HUES48 (cell line): ENCODE results near the gene FHAD1.

Source experiments
- H3K27ac ChIP-seq: one replicate; pipeline ENCODE4 v1.7.0; 2013; ENCODE audit warnings: low read depth, low read length, inconsistent platforms
- H3K27me3 ChIP-seq: 2 replicates; pipeline ENCODE4 v1.6.1; 2013; ENCODE audit warnings: mild to moderate bottlenecking, low read length; ENCODE audit not compliant: control insufficient read depth, insufficient read depth
- H3K36me3 ChIP-seq: 2 replicates; pipeline ENCODE4 v1.6.1; 2013; ENCODE audit warnings: low read length; ENCODE audit not compliant: control insufficient read depth, insufficient read depth
- H3K4me1 ChIP-seq: 2 replicates; pipeline ENCODE4 v1.6.1; 2013; ENCODE audit warnings: mild to moderate bottlenecking, low read length; ENCODE audit not compliant: control insufficient read depth, insufficient read depth
- H3K4me3 ChIP-seq: 2 replicates; pipeline ENCODE4 v1.5.1; 2013; ENCODE audit warnings: mild to moderate bottlenecking, low read depth, low read length
- H3K9ac ChIP-seq: 2 replicates; pipeline ENCODE4 v1.6.1; 2013; ENCODE audit warnings: mild to moderate bottlenecking, low read depth, low read length, moderate library complexity
- H3K9me3 ChIP-seq: 2 replicates; pipeline ENCODE4 v1.6.1; 2013; ENCODE audit warnings: low read length; ENCODE audit not compliant: control insufficient read depth, insufficient read depth

Gene FHAD1

DNA sequence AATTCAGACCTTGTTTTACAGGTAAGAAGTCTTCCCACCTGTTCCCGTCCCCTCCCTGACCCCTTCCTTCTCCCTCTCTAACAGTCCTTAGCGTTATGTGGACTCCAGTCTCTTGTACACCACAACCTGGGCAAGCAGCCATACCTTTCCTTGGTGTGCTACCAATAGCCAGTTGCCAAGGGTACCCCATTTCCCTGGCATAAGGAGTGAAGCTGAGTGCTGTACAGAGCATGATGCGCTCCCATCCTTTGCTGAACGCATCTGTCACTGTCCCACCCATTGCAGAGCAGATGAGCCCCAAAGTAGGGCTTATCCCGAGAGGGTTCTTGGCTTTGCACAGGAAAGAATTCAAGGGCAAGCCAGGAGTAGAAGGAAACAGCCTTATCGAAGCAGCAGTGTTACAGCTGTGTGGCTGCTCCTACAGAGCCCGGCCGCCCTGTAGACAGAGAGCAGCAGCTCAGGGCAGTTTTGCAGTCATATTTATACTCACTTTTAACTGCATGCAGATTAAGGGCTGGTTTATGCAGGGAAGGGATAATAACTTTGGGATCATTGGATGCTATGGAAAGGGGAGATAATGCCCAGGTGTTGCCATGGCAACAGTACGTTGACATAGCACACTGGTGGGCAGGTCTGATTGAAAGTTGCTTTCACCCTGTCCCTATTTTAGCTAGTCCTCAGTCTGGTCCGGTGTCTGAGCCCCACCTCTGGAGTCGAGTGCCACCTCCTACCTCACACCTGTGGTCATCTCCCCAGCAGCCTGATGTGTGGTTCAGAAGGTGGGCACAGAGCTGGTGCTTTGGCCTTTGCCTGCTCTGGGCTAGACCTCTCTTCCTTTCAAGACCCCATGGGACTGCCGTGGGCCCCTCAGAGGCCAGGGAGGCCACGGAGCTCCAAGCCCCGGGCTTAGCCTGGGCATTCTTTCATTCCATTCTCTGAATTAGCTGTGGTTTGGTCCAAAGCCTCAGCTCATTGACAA is 5.1 kb downstream of the FHAD1 start:
- H3K36me3 ChIP-seq, result no peaks in the 10 kb centered on the region
- no peaks in the 10 kb centered on the region for H3K27me3 ChIP-seq
- H3K4me3 ChIP-seq, result no peak overlapping the region
- H3K9ac ChIP-seq, result no peak overlapping the region
- H3K9me3 ChIP-seq, result no peaks in the 10 kb centered on the region
- H3K4me1 ChIP-seq, result peaks cover 7% of the 10 kb centered on the region
- no peak overlapping the region for H3K27ac ChIP-seq

DNA sequence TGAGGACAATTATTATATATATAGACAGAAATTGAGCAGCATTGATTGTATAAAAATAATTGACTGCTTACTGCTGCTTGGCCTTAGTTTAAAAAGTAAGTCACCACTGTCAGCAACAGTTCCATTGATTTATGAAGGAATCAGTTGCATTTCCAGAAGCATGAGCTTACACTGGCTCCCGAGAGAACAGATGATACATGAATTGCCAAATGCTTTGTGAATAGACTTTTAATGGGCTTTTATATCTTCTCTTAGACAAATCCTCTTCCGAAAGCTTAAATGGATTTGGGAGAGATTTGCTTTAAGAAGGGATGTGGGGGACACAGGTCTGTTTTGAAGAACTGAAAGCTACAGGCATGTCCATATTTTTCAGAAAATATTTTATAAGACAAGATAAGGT is 7.5 kb downstream of the FHAD1 start:
- Histone ChIP-seq H3K27ac (no peak overlapping the region), H3K9me3 (no peaks in the 10 kb centered on the region), H3K4me3 (no peak overlapping the region), H3K4me1 (no peaks in the 10 kb centered on the region), H3K27me3 (no peaks in the 10 kb centered on the region), H3K36me3 (no peaks in the 10 kb centered on the region), H3K9ac (no peak overlapping the region)

DNA sequence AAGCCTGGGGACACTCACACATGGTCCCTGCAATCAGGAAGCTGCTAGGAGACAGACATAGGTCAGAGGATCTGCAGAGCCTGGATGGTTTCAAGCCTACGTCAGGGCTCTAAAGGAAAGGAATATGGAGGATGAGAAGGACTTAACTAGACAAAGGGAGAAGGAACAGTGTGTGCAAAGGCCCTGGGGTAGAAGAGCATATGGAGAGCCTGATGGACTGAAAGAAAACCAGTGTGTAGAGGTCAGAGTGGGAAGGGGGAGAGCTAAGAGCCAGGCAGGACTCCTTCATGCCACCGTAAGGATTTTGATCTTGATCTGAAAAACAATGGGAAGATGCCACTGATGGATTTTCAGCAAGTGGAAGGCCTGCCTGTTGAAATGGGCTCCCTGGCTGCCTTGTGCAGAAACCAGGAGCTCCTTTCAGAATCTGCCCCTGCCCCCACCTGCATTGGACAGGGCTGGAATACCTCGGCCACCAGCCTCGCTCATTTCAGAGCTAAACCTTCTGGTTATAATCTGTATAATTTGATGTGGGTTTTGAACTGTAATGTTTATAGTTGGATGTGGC is 8.6 kb downstream of the FHAD1 start:
- no peak overlapping the region for H3K9ac ChIP-seq
- H3K4me1 ChIP-seq, result no peaks in the 10 kb centered on the region
- H3K36me3 ChIP-seq, result no peaks in the 10 kb centered on the region
- H3K27me3 ChIP-seq, result no peaks in the 10 kb centered on the region
- no peaks in the 10 kb centered on the region for H3K9me3 ChIP-seq
- no peak overlapping the region for H3K4me3 ChIP-seq
- no peak overlapping the region for H3K27ac ChIP-seq

DNA sequence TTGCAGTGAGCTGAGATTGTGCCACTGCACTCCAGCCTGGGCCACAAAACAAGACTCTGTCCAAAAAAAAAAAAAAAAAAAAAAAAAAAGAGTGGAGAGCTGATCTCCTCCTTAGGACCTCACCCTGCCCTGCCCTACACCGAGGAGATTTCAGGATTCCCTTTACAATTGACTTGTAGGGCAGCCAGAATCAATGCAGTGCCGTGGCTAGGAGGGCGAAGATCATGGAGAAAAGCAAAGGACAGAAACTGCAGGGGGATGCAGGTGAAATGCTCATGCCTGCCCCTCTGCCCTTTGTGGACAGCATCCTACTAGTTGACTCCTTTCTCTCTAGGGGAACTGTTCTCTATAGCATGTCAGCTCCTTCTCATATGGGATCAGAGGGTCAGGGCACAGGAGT is 9.6 kb downstream of the FHAD1 start:
- Histone ChIP-seq H3K36me3 (no peaks in the 10 kb centered on the region), H3K27ac (no peak overlapping the region), H3K9me3 (no peaks in the 10 kb centered on the region), H3K4me3 (no peak overlapping the region), H3K27me3 (no peaks in the 10 kb centered on the region), H3K4me1 (0 out of 2 replicates have a peak, but pooled peaks cover 4% of the 10 kb centered on the region), H3K9ac (no peak overlapping the region)

DNA sequence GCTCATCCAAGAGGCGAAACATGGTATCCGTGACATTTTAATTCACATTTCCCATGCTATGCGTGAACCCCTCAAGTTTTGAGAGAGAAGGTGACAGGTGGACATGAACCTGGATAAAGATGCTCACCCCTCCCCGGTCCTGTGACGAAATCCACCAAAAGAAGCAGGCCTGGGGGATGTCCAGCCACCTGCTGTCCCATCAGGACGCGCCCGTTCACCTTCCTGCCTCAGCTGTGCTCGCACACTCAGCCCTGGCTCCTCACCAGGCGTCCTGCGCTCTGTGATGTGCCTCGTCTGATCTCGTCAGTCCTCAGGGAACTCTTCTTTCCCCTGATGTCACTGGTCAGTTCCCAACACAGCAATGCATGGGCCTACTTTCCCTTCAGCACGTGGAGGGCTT is 10.3 kb downstream of the FHAD1 start:
- H3K9ac ChIP-seq, result no peak overlapping the region
- H3K4me1 ChIP-seq, result 0 out of 2 replicates have a peak, but pooled peaks cover 4% of the 10 kb centered on the region
- H3K9me3 ChIP-seq, result no peaks in the 10 kb centered on the region
- no peak overlapping the region for H3K4me3 ChIP-seq
- no peaks in the 10 kb centered on the region for H3K36me3 ChIP-seq
- no peak overlapping the region for H3K27ac ChIP-seq
- no peaks in the 10 kb centered on the region for H3K27me3 ChIP-seq

DNA sequence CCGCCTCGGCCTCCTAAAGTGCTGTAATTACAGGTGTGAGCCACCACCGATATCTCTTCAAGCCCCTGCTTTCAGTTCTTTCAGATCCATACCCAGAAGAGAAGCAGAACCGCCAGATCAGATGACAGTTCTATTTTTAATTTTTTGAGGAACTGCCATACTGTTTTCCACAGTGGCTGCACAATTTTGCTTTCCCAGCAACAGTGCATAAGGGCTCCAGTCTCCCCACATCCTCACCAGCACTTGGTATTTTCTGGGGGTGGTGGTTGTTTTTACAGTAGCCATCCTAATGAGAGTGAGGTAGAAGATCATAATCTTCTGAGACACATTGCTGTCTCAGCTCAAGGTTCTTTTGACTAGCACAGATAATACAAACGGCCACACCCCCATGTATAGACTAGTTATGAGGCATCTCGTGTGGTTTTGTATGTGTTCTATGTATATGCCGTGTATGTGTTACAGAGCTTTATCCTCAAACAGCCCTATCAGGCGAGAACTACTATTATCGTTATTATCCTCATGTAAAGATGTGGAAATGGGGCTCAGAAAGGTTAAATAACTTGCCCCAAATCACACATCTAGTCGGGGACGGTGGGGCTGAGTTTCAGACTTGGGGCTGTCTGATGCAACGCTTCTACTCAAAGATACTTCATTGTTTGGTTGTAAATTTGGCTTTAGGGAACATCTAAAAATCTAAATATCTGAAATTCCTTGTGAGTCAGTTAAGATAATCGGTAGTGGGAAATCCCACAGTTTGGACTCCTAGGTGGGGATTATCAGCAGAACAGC is 12.0 kb downstream of the FHAD1 start:
- Histone ChIP-seq H3K9me3 (no peaks in the 10 kb centered on the region), H3K4me1 (0 out of 2 replicates have a peak, but pooled peaks cover 4% of the 10 kb centered on the region), H3K9ac (no peak overlapping the region), H3K27me3 (no peaks in the 10 kb centered on the region), H3K4me3 (no peak overlapping the region), H3K36me3 (no peaks in the 10 kb centered on the region), H3K27ac (no peak overlapping the region)

DNA sequence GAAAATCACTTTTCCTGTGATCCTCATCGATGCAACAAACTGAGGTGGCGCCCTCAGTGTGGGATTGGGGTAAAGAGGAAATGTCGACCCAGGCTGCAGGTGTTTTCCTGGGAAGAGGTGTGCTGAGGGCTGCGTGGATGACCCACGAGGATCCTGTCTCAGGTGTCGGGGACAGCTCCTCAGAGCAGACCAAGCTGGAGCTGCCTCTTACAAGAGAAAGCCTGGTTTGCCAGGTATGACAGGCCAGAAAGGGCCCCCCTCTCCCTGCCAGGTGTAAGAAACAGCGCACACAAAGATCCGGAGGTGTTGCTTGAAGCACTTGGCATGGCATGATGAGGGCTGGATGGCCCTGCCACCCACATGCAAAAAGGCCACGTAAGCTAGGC is 12.6 kb downstream of the FHAD1 start:
- Histone ChIP-seq H3K9ac (no peak overlapping the region), H3K4me3 (no peak overlapping the region), H3K9me3 (no peaks in the 10 kb centered on the region), H3K27me3 (no peaks in the 10 kb centered on the region), H3K27ac (no peak overlapping the region), H3K36me3 (no peaks in the 10 kb centered on the region), H3K4me1 (0 out of 2 replicates have a peak, but pooled peaks cover 4% of the 10 kb centered on the region)

DNA sequence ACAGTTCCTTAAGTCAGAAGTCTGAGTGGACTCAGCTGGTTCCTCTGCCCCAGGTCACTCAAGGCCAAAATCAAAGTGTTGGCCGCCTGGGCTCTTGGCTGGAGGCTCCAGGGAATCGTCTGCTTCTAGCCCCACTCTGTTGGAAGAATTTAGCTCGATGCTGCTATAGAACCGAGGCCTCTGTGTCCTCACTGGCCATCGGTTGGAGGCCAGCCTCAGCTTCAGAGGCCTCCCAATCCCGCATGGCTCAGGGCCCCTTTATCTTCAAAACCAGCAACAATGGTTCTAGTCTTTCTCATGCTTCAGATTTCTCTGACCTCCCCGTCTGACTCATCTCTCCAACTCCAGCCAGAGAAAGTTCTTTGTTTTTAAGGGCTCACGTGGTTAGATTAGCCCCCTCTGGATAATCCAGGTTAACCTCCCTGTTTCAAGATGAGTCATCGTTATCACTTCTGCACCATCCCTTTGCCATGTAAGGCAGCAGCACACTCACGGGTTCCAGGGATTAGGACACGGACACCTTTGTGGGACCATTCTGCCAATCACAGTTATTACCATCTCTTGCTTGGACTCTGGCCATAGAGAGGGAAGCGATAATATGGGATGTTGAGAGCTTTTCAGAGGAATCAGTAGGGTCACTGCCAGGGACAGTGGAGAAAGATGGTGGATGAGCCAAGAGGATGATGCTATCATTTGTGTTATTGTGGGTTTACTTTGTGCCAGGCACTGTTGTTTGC is 13.6 kb downstream of the FHAD1 start:
- Histone ChIP-seq H3K27me3 (no peaks in the 10 kb centered on the region), H3K9ac (no peak overlapping the region), H3K4me3 (no peak overlapping the region), H3K9me3 (no peaks in the 10 kb centered on the region), H3K36me3 (no peaks in the 10 kb centered on the region), H3K27ac (no peak overlapping the region), H3K4me1 (0 out of 2 replicates have a peak, but pooled peaks cover 4% of the 10 kb centered on the region)

DNA sequence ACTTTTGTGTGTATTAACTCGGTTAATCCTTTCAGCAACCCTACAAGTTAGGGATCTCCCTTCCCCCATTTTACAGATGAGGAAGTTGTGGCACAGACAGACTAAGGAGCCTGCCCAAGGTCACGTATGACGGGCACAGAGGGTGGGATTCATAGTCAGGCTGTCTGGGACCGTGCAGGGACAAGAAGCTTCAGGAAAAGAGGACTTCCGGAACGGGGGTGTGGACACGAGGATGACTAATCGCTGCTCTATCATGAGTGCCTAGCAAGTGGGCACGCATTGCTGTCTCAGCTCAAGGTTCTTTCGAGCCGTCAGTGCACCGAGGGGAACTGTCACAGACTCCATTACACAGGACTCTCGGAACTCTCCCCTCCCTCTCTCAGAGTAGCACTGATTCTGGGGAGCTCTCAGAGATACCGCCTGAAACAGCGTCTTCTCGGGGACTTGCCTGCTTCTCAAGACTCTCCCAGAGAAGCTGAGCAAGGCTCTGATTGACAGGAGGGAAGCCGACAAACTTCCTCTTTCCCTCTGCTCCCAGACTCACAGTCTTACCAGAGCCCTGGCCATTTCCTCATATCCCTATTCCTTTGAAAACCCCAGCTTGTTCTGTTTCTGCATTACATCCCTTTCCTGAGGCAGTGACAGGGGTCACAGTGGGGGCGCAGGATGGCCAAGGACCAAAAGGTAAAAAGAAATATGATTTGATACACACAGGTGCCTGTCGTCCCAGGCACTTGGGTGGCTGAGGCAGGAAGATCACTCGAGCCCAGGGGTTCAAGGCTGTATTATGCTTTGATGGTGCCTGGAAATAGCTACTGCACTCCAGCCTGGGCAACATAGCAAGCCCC is 14.4 kb downstream of the FHAD1 start:
- Histone ChIP-seq H3K9me3 (no peaks in the 10 kb centered on the region), H3K36me3 (no peaks in the 10 kb centered on the region), H3K27ac (no peak overlapping the region), H3K27me3 (no peaks in the 10 kb centered on the region), H3K9ac (no peak overlapping the region), H3K4me3 (no peak overlapping the region), H3K4me1 (0 out of 2 replicates have a peak, but pooled peaks cover 4% of the 10 kb centered on the region)

DNA sequence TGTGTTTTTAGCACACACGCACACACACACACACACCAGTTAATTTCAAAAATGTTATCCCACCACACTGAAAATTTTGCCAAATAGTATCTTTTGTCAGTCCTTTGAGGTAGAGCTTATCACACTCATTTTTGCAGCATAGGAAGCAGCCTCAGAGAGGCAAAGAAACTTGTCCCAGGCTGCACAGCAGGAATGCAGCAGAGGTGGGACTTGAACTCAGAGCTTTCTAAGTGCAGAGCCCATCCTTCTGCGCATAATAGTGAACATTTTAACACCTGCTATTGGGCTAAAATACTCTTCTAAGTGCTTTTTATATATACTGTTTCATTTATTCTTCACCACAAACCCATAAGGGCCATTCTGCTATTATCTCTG is 15.0 kb downstream of the FHAD1 start:
- H3K27me3 ChIP-seq, result no peaks in the 10 kb centered on the region
- no peaks in the 10 kb centered on the region for H3K36me3 ChIP-seq
- H3K9ac ChIP-seq, result no peak overlapping the region
- H3K4me3 ChIP-seq, result no peak overlapping the region
- no peaks in the 10 kb centered on the region for H3K9me3 ChIP-seq
- no peak overlapping the region for H3K27ac ChIP-seq
- H3K4me1 ChIP-seq, result 0 out of 2 replicates have a peak, but pooled peaks cover 4% of the 10 kb centered on the region
